Uterus (tissue), 4 donors: ENCODE data around the gene RBP4. TPM values are rescaled to one million over a fixed set of nuclear protein-coding genes. Genes with fewer than 3 reads are reported as not detected.
A peak's percentile ranks its signal among the peaks of the same experiment; 100 is the strongest.
"Not testable (repeated sequence)": the region's sequence is repeated elsewhere in the genome, so short reads cannot be mapped to it uniquely, and the experiment has no call there.

Experiments
- DNase-seq, 2 donors: peaks; one replicate each; pipeline ENCODE4 v3.0.0-alpha.2; 2019 to 2020
- H3K27ac ChIP-seq, 2 donors: fragments of 200-600 bp; sonication (generic); 1 replicate in 1 of 2; 2 replicates in 1 of 2; pipeline ENCODE4 v1.5.1; 2016 to 2018
- H3K27me3 ChIP-seq, 2 donors: fragments of 200-600 bp; sonication (generic); one replicate each; pipeline ENCODE4 v1.5.1; 2018 to 2019; ENCODE audit warnings: control low read depth in 1 of 2
- H3K36me3 ChIP-seq, 2 donors: fragments of 200-600 bp; sonication (generic); one replicate each; pipeline ENCODE4 v1.5.1; 2019; ENCODE audit warnings: control low read depth in 1 of 2
- H3K4me1 ChIP-seq, 2 donors: fragments of 200-600 bp; sonication (generic); one replicate each; pipeline ENCODE4 v1.5.1; 2018 to 2019; ENCODE audit warnings: control low read depth in 1 of 2
- H3K4me3 ChIP-seq, 2 donors: fragments of 200-600 bp; sonication (generic); 1 replicate in 1 of 2; 2 replicates in 1 of 2; pipeline ENCODE4 v1.5.1; 2018 to 2019; ENCODE audit warnings: mild to moderate bottlenecking in 1 of 2
- H3K9me3 ChIP-seq, 2 donors: fragments of 200-600 bp; sonication (generic); one replicate each; pipeline ENCODE4 v1.5.1; 2019; ENCODE audit warnings: control low read depth in 1 of 2
- POLR2A ChIP-seq, 2 donors: fragments of 450-650 bp; IDR thresholded peaks; one replicate each; pipeline ENCODE4 v1.6.1; 2016; ENCODE audit warnings: antibody characterized with exemption in 2 of 2, mild to moderate bottlenecking in 1 of 2, moderate library complexity in 1 of 2
- intact Hi-C: fragments of 100-400 bp; cut with DNase I; formaldehyde crosslinking; loops from one replicate; pipeline ENCODE4 v1.15.1; 2023; ENCODE audit warnings: low total_unique reads
- total RNA-seq, 4 donors: library from RNA; depleted of rRNA in 3 of 4; stranded (reverse); fragments of >200 nt in 3 of 4; gene quantifications; one replicate each; pipeline versions ENCODE4 v1.1.0 to v1.2.4, GENCODE V29; 2014 to 2023
- TF ChIP-seq, protein P1 (sequence below), 4 experiments: fragments of 200-600 bp in 2 of 4; fragments of 450-650 bp in 2 of 4; sonication (generic) in 2 of 4; IDR thresholded peaks; one replicate each; pipeline ENCODE4 v1.5.1; 2016 to 2019; ENCODE audit warnings: antibody characterized with exemption in 4 of 4, mild to moderate bottlenecking in 2 of 4, moderate library complexity in 1 of 4
- donor health status: DM: yes; HTN: yes; CAD: no.

RBP4 gene
- total RNA-seq, 4 donors from 2014 or later, result 0.90 to 3.2 TPM; not detected in 2

GRCh38 chr10:93547522-93547921 lies 53.5 kb downstream of the RBP4 start:
- TF ChIP-seq POLR2A (IDR thresholded peaks at IDR 0.05), result no peak
- TF ChIP-seq, protein P1, sequence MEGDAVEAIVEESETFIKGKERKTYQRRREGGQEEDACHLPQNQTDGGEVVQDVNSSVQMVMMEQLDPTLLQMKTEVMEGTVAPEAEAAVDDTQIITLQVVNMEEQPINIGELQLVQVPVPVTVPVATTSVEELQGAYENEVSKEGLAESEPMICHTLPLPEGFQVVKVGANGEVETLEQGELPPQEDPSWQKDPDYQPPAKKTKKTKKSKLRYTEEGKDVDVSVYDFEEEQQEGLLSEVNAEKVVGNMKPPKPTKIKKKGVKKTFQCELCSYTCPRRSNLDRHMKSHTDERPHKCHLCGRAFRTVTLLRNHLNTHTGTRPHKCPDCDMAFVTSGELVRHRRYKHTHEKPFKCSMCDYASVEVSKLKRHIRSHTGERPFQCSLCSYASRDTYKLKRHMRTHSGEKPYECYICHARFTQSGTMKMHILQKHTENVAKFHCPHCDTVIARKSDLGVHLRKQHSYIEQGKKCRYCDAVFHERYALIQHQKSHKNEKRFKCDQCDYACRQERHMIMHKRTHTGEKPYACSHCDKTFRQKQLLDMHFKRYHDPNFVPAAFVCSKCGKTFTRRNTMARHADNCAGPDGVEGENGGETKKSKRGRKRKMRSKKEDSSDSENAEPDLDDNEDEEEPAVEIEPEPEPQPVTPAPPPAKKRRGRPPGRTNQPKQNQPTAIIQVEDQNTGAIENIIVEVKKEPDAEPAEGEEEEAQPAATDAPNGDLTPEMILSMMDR (IDR thresholded peaks at IDR 0.05), result no peak
- no peaks in the 10 kb centered on the region for H3K36me3 ChIP-seq
- no peak for DNase-seq
- no peaks in the 10 kb centered on the region for H3K9me3 ChIP-seq
- no peak overlapping the region for H3K27ac ChIP-seq
- intact Hi-C loops, result no loop called here
- no peak overlapping the region for H3K4me3 ChIP-seq
- H3K4me1 ChIP-seq, result no peaks in the 10 kb centered on the region
- H3K27me3 ChIP-seq, result no peaks in the 10 kb centered on the region

GRCh38 chr10:93546995-93547394 lies 54.0 kb downstream of the RBP4 start:
- H3K4me1 ChIP-seq, H3K27ac ChIP-seq, H3K27me3 ChIP-seq, H3K4me3 ChIP-seq, intact Hi-C loops, H3K36me3 ChIP-seq, H3K9me3 ChIP-seq, DNase-seq: not testable (repeated sequence)

DNA sequence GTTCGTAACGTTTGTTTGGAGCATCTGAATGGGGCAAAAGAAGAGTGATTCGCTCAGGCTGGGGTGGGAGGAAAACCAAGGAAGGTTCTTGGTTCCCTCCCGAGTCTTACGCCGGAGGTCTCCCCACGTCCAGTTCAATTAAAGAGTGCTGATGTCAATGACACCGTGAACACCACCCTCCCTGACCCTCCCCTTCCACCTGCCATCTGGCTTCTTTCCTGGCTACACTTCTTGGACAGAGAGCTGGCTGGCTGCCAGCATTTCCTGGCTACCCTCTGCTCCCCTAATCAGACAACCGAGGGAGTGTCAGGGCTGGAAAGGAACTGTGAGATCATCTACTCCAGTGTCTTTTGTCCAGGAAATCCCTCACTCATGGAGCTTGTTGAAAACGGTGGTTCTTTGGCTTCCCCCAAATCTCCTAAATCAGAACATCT lies 58.7 kb downstream of the RBP4 start:
- no peaks in the 10 kb centered on the region for H3K4me1 ChIP-seq
- TF ChIP-seq POLR2A (IDR thresholded peaks at IDR 0.05), result no peak
- TF ChIP-seq, protein P1 (IDR thresholded peaks at IDR 0.05), result peak in 1 of 4 experiments; percentile 6
- peak in 1 of 2 donors; percentile 20 for DNase-seq
- no peaks in the 10 kb centered on the region for H3K9me3 ChIP-seq
- intact Hi-C loops, result no loop called here
- no peaks in the 10 kb centered on the region for H3K27me3 ChIP-seq
- no peak overlapping the region for H3K27ac ChIP-seq
- no peaks in the 10 kb centered on the region for H3K36me3 ChIP-seq
- H3K4me3 ChIP-seq, result no peak overlapping the region

Other genes with a start within 250 kb of the RBP4 start
- gene MYOF, start 118.9 kb downstream of the RBP4 start, total RNA-seq, result 100 to 1,000 TPM in 2 of 4 donors, 10 to 100 TPM in 2; 41.2 to 114 (median 86.9) TPM
- gene CEP55, start 104.6 kb downstream of the RBP4 start, total RNA-seq, result 10 to 100 TPM in 1 of 4 donors, under 1 TPM in 1, not detected in 2; under 0.01 to 13.8 TPM
- gene FFAR4, start 34.6 kb downstream of the RBP4 start, total RNA-seq, result not detected
- gene PDE6C, start 11.3 kb upstream of the RBP4 start, total RNA-seq, result not detected
- 10 to 100 TPM in 3 of 4 donors, 1 to 10 TPM in 1; 5.4 to 40.5 (median 17.6) TPM for gene FRA10AC1, start 101.4 kb upstream of the RBP4 start, total RNA-seq
- gene LGI1, start 156.7 kb upstream of the RBP4 start, total RNA-seq, result 1 to 10 TPM in 1 of 4 donors, not detected in 3; 1.4 TPM